OCI-LY1 (cell line): ENCODE data around the gene ARF3.
A peak's percentile ranks its signal among the peaks of the same experiment; 100 is the strongest.

ENCODE experiments used
- EZH2 ChIP-seq: fragments of 200-600 bp; sonication (generic), shearing (Covaris generic); IDR thresholded peaks from 2 replicates; pipeline ENCODE4 v1.8.0; 2017; ENCODE audit warnings: borderline replicate concordance, mixed run types, mild to moderate bottlenecking, antibody characterized with exemption, low read length, moderate library complexity, mixed read lengths
- TF ChIP-seq, protein P1 (sequence below): fragments of 200-600 bp; sonication (generic), shearing (Covaris generic); IDR thresholded peaks from 2 replicates; pipeline ENCODE4 v1.5.1; 2017; ENCODE audit warnings: mild to moderate bottlenecking, antibody characterized with exemption, low read length, moderate library complexity, mixed read lengths

DNA sequence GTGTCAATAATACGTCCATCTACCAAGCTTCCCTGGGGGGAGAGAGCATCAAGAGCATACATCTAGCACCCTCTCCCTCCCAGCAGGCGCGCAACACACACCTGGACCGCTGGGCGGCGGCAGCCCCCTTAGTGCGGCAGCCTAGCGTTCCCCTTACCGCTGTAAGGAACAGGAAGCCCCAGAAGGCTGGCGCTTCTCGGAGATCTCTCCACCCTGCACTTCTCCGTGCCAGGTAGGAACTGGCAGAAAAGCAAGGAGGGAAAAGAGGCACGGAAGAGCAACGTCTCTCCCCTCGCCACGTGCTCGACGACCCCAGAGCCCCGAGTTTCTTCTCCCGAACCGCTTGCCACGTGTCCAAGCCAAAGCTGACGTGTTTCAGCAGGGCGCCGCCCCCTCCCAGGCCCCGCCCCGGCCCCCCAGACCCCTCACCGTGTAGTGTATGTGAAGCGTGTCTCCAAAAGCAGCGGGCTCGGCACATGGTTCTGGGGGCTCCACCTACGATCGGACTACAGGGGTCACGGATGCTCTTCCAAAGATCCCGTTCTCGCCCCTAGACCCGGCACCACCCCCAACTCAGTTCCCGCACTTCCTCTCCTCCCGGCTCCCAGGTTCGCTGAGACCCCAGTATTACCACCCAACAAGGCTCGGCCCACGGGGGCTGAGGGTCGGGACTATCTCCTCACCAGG is 32.5 kb downstream of the ARF3 start:
- TF ChIP-seq, protein P1, sequence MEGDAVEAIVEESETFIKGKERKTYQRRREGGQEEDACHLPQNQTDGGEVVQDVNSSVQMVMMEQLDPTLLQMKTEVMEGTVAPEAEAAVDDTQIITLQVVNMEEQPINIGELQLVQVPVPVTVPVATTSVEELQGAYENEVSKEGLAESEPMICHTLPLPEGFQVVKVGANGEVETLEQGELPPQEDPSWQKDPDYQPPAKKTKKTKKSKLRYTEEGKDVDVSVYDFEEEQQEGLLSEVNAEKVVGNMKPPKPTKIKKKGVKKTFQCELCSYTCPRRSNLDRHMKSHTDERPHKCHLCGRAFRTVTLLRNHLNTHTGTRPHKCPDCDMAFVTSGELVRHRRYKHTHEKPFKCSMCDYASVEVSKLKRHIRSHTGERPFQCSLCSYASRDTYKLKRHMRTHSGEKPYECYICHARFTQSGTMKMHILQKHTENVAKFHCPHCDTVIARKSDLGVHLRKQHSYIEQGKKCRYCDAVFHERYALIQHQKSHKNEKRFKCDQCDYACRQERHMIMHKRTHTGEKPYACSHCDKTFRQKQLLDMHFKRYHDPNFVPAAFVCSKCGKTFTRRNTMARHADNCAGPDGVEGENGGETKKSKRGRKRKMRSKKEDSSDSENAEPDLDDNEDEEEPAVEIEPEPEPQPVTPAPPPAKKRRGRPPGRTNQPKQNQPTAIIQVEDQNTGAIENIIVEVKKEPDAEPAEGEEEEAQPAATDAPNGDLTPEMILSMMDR: peak; percentile 88
- no peak for TF ChIP-seq EZH2
